GM19395 (cell line): ENCODE measurements around the gene SNAPC2.
"Not testable (repeated sequence)": the region's sequence is repeated elsewhere in the genome, so short reads cannot be mapped to it uniquely, and the experiment has no call there.

Experiments used
- ATAC-seq: cut with Tn5 transposase; IDR thresholded peaks from one replicate; pipeline ENCODE4 v1.9.1; 2021; ENCODE audit warnings: mild to moderate bottlenecking, moderate library complexity; ENCODE audit not compliant: unreplicated experiment

Gene SNAPC2

GRCh38 chr19:7908078-7908699 lies 11.9 kb upstream of the SNAPC2 start:
- no peak for ATAC-seq

GRCh38 chr19:7908742-7909461 lies 11.2 kb upstream of the SNAPC2 start:
- no peak for ATAC-seq

- ATAC-seq, result no peak
Measured at GRCh38 chr19:7909471-7910067, 10.6 kb upstream of the SNAPC2 start.

GRCh38 chr19:7910321-7911161 lies 9.6 kb upstream of the SNAPC2 start:
- ATAC-seq, result no peak

GRCh38 chr19:7911508-7912143 lies 8.5 kb upstream of the SNAPC2 start:
- no peak for ATAC-seq

DNA sequence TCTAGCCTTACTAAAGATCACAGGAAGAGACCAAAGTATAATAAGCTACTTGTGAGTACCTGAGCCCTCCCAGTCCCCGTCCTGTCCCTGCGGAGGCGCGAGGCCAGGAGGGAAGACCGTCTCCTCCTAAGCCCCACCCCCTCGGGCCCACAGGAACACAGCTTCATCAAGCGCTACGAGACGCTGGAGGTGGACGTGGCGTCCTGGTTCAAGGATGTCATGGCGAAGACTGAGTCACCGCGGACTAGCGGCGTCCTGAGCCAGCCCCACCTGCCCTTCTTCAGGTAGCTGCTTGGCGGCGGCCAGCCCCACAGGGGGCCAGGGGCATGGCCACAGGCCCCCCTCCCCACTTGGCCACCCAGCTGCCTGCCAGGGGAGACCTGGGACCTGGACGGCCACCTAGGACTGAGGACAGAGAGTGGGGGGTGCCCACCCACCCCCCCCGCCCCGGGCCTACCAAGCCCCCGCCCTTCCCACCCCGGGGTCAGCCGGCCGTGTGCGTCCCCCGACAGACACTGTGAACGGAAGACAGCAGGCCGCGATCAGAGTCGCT lies 7.9 kb upstream of the SNAPC2 start:
- no peak for ATAC-seq

DNA sequence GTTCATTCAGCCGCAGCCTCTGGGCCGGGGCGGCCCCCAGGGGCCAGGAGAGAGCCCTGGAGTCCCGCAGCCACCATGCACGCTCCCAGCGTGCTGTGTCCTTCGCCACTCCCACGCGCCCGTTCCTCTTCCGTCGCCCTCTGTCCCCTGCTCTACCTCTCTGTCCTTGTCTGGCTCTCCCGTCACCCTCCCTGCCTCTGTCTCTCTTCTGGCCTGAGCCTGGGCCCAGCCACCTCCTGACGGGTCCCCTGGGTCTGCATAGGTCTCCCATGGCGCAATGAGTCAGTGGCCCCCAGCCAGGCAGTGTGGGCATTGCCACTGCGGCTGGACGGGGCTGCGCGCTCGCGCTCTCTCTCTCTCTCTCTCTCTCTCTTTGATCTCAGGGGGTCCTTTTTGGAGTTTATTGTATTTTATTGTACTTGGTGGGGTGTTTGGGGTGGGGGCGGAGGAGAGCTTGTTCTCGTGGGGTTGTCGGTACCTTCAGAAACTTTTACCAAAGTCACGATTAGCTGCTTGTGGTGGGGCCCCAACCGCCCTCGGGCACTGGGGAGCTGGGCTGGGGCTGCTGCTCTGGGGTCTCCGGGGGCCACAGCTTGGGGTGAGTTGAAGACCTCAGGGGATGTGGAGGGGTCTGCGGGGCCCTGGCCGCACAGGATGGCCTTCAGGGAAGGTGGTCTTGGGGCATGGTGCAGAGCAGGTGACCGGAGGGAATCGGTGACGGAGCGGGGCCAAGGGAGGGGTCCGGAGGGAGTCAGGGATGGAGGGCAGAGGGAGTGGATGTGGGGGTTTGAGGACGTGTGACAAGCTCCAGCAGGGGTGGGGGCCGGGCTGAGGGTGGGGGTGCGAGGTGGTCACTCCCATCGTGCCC lies 7.2 kb upstream of the SNAPC2 start:
- ATAC-seq, result no peak

DNA sequence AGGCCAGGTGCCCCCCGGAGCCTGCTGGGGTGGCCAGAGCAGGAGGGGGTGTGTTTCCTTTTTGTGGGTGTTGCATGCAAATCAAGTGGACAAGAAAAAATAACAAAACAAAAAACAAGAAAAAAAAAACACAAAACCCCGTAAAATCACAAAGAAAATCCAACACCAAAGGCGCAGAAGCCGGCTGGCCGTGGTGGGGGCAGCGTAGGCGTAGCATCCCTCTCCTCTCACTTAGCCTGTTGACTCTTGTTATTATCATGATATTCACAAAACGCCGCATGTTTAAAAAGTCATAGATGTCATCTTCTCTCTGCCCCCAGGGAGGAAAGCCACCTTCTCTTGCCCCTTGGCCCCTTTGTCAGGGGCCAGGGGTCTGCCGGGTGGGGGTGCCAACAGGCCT lies 6.5 kb upstream of the SNAPC2 start:
- ATAC-seq, result no peak

GRCh38 chr19:7914099-7914498 lies 6.0 kb upstream of the SNAPC2 start:
- ATAC-seq, result no peak

- no peak for ATAC-seq
Measured at GRCh38 chr19:7914598-7915045, 5.5 kb upstream of the SNAPC2 start, which contains the start of gene TGFBR3L. Gene TGFBR3L, plus strand, starts transcription at chr19:7914830.

- no peak for ATAC-seq
Measured at GRCh38 chr19:7915250-7916102, 4.7 kb upstream of the SNAPC2 start.

DNA sequence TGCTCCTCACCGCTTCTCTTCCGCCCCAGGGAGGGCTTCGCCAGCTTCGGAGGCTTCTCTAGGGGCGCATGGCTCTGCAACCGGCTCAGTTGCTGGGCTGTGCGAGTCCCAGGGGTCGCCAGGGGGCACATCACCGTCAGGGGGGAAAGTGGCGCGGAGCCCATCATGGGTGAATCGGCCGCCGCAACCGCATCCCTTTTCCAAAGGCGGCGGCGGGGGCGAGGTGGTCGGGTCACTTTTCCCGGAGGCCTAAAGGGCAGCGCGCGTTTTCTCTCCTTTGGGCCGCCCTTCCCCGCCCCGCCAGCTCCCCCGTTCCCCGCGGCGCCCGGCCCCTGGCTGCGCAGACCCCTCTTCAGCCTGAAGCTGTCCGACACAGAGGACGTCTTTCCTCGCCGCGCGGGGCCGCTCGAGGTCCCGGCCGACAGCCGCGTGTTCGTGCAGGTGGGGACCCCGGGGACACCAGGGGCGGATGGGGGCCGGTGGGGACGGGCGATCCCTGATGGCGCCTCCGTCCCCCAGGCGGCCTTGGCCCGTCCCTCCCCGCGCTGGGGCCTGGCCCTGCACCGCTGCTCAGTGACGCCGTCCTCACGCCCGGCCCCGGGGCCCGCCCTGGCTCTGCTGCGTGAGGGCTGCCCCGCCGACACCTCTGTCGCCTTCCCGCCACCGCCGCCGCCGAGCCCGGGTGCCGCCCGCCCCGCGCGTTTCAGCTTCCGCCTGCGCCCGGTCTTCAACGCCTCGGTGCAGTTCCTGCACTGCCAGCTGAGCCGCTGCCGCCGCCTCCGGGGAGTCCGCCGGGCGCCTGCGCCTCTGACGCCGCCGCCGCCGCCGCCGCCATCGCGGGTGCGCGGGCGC lies 3.8 kb upstream of the SNAPC2 start:
- ATAC-seq, result no peak

DNA sequence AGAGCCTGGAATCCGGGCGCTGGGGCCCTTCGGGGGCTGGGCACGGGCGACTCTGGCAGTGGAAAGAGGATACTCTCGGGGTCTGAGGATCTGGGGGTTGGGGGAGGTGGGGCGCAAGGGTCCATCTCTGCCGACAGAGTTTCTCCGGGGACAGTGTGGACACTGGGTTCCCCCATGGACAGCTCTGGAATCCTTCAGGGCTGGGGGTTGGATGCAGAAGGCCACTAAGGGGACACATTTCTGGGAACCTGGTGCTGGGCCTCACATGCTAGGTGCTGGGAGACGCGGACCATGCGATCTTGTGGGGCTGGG lies 3.2 kb upstream of the SNAPC2 start:
- ATAC-seq, result no peak

DNA sequence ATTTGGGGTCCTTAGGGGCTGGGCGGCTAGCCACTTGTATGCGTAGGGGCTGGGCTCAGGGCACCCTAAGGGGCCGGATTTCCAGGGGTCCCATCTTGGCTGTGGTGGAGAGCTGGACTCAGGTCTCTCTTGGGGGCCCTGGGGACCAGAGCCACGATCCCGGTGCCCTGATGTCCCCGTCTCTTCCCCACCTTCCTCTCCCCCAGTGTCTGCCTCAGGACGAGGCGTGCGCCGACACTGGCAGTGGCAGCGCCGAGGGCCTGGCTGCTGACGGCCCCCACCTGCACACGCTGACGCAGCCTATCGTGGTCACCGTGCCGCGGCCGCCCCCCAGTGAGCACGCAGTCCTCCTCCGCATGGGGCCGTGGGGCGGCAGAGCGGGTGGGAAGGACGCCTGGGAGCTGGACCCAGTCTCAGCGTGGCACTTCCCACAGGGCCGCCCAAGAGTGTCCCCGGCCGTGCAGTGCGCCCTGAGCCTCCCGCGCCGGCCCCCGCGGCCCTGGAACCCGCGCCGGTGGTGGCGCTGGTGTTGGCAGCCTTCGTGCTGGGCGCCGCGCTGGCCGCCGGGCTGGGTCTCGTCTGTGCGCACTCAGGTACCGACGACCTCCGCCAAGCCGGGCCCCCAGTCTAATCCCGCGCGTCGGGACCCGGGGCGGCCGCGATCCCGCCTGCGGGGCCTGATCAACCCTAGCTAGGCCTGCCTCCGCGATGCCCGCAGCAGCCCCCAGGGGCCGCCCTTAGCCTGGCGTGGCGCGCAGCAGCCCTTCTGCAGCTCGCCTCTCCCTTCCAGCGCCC lies 2.7 kb upstream of the SNAPC2 start:
- ATAC-seq, result no peak

GRCh38 chr19:7918062-7918614 lies 2.0 kb upstream of the SNAPC2 start:
- not testable (repeated sequence) for ATAC-seq

GRCh38 chr19:7918615-7919421 lies 1.3 kb upstream of the SNAPC2 start:
- ATAC-seq, result no peak
